ENCODE measurements around the gene INHBB.

The INHBB gene

GRCh38 chr2:120393456-120393855, 47.5 kb downstream of the INHBB start:
- POLR2A ChIA-PET = no interaction called here
- no peak for TF ChIP-seq CTCF (IDR thresholded peaks at IDR 0.05; ENCODE audit: insufficient read depth, low read length, missing control alignments)
- no peak overlapping the region for H3K4me3 ChIP-seq (ENCODE audit: low read depth, low read length)
- CTCF ChIA-PET = interaction anchor here (0.9 to 1.2 kb wide), 2 partner anchors 128 to 282 kb away, joined by 3 read pairs; no protein-coding TSS in a partner anchor
- DNase-seq (ENCODE audit: low read depth, low spot score) = no peak

DNA sequence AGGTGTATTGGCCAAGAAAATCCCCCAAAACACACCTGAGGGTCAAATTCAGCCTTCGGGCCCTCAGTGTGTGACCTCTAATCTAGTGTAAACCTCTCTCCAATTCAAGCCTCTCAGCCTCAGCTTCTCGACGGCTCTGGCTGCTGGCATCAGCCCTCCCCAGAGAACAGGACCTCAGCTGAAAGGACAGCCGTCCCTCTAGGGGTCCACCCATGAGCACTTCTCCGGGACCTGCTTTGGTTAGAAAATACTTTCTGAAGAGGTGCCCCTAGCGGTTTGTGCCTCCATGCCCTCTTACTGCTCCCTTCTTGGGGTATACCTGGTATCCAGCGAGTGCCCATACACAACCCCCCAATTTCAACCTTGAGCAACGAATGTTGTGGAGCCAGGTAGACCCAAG, 48.8 kb downstream of the INHBB start:
- POLR2A ChIA-PET = no interaction called here
- CTCF ChIA-PET = no interaction called here
- no peak overlapping the region for H3K4me3 ChIP-seq (ENCODE audit: low read depth, low read length)
- no peak for TF ChIP-seq CTCF (IDR thresholded peaks at IDR 0.05; ENCODE audit: insufficient read depth, low read length, missing control alignments)
- DNase-seq (ENCODE audit: low read depth, low spot score) = no peak

- no peak for DNase-seq (ENCODE audit: low read depth, low spot score)
- ChIA-PET POLR2A (no interaction called here), CTCF (interaction anchor here (1.3 to 1.7 kb wide), 4 partner anchors 17 to 280 kb away, joined by 3 to 6 read pairs (median 3); no protein-coding TSS in a partner anchor)
- no peak overlapping the region for H3K4me3 ChIP-seq (ENCODE audit: low read depth, low read length)
- no peak for TF ChIP-seq CTCF (IDR thresholded peaks at IDR 0.05; ENCODE audit: insufficient read depth, low read length, missing control alignments)
Observed at GRCh38 chr2:120395221-120396012, 49.5 kb downstream of the INHBB start.

GRCh38 chr2:120396013-120396860, 50.3 kb downstream of the INHBB start:
- no peak for DNase-seq (ENCODE audit: low read depth, low spot score)
- CTCF ChIA-PET = interaction anchor here (1.3 to 1.7 kb wide), 4 partner anchors 16 to 279 kb away, joined by 3 to 6 read pairs (median 3); no protein-coding TSS in a partner anchor
- no peak overlapping the region for H3K4me3 ChIP-seq (ENCODE audit: low read depth, low read length)
- no peak for TF ChIP-seq CTCF (IDR thresholded peaks at IDR 0.05; ENCODE audit: insufficient read depth, low read length, missing control alignments)
- POLR2A ChIA-PET = no interaction called here

- CTCF ChIA-PET = interaction anchor here (1.1 to 1.7 kb wide), 4 partner anchors 49 to 280 kb away, joined by 3 to 6 read pairs (median 4); no protein-coding TSS in a partner anchor
- no peak for TF ChIP-seq CTCF (IDR thresholded peaks at IDR 0.05; ENCODE audit: insufficient read depth, low read length, missing control alignments)
- POLR2A ChIA-PET = no interaction called here
- H3K4me3 ChIP-seq (ENCODE audit: low read depth, low read length) = no peak overlapping the region
- peak; percentile 7 for DNase-seq (ENCODE audit: low read depth, low spot score)
Observed at GRCh38 chr2:120396861-120397811, 51.2 kb downstream of the INHBB start.

All from AG04449 (cell line).